Esophagus (tissue), 2 donors: ENCODE measurements around the gene STX18. TPM values are rescaled to one million over a fixed set of nuclear protein-coding genes. Genes with fewer than 3 reads are reported as not detected.

ENCODE experiments used
- H3K27ac ChIP-seq, 2 donors: one replicate each; pipeline ENCODE4 v1.5.1; 2013; ENCODE audit warnings: low read depth in 2 of 2, mild to moderate bottlenecking in 2 of 2, inconsistent platforms in 1 of 2, low read length in 1 of 2, moderate library complexity in 1 of 2
- H3K27me3 ChIP-seq, 2 donors: one replicate each; pipeline ENCODE4 v1.6.1; 2013; ENCODE audit warnings: low read length in 2 of 2, control low read depth in 1 of 2, mild to moderate bottlenecking in 1 of 2; ENCODE audit not compliant: insufficient read depth in 2 of 2, control insufficient read depth in 1 of 2
- H3K36me3 ChIP-seq, 2 donors: one replicate each; pipeline ENCODE4 v1.6.1; 2013; ENCODE audit warnings: low read length in 1 of 2; ENCODE audit not compliant: control insufficient read depth in 2 of 2, insufficient read depth in 2 of 2
- H3K4me1 ChIP-seq, 2 donors: one replicate each; pipeline ENCODE4 v1.6.1; 2013; ENCODE audit warnings: low read length in 1 of 2; ENCODE audit not compliant: control insufficient read depth in 2 of 2, insufficient read depth in 2 of 2
- H3K4me3 ChIP-seq, 2 donors: one replicate each; pipeline ENCODE4 v1.5.1; 2013; ENCODE audit warnings: low read length in 2 of 2, mild to moderate bottlenecking in 2 of 2, low read depth in 1 of 2, moderate library complexity in 1 of 2
- H3K9me3 ChIP-seq, 2 donors: one replicate each; pipeline ENCODE4 v1.6.1; 2013; ENCODE audit warnings: mild to moderate bottlenecking in 2 of 2, low read depth in 1 of 2, low read length in 1 of 2, moderate library complexity in 1 of 2; ENCODE audit not compliant: control insufficient read depth in 2 of 2, insufficient read depth in 1 of 2
- WGBS, 2 donors: extraction: QIAGEN DNeasy Blood & Tissue Kit; methylation state at CpG; one replicate each; pipeline ENCODE4 v1.1.7; 2013; 5-methylcytosine and 5-hydroxymethylcytosine counted together
- polyA plus RNA-seq, 2 donors: library from polyadenylated mRNA; stranded (reverse); fragments of 200-250 nt; gene quantifications; one replicate each; pipeline ENCODE4 v1.2.3, GENCODE V29; 2013
- donor health status: healthy with polysubstance abuse.
- donor health status: Bipolar disorder and iron deficiency.

The STX18 gene
- polyA plus RNA-seq, 2 donors: 12.4 to 17.3 TPM

GRCh38 chr4:4405358-4405962, 136.4 kb downstream of the STX18 start:
- Histone ChIP-seq H3K4me1 (peaks cover 0 to 3% of the 10 kb centered on the region in 2 donors), H3K27me3 (no peaks in the 10 kb centered on the region), H3K4me3 (no peak overlapping the region), H3K36me3 (peaks cover 0 to 10% of the 10 kb centered on the region in 2 donors), H3K9me3 (no peaks in the 10 kb centered on the region), H3K27ac (no peak overlapping the region)
- 87 to 91% methylated on average over 15 of the region's 15 CpGs for WGBS, 2 donors

GRCh38 chr4:4402966-4403365, 138.9 kb downstream of the STX18 start:
- WGBS, 2 donors: 34 to 51% methylated on average over 13 of the region's 13 CpGs
- no peaks in the 10 kb centered on the region for H3K9me3 ChIP-seq

DNA sequence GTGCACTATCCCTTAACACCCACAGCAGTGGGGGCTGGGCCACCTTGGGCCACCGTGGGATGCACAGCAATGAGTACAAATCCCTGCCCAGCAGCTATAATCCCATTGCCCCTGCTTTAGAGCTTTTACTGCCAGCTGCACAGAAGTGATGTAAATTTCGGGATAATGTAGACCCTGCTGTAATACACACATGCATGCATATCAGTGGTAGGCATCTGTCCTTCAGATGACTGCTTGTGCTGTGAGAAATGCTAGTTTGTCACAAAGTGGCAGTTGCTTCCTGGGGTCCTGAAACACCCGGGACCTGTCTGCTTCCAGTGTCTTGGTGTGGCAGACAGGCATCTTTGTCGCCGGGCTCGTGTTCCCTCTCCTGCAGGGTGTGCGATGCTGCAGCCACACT, 140.8 kb downstream of the STX18 start:
- peaks cover 0 to 4% of the 10 kb centered on the region in 2 donors for H3K36me3 ChIP-seq
- H3K4me3 ChIP-seq: no peak overlapping the region
- no peak overlapping the region for H3K27ac ChIP-seq
- 76 to 85% methylated on average over 7 of the region's 7 CpGs for WGBS, 2 donors
- H3K4me1 ChIP-seq: no peaks in the 10 kb centered on the region
- H3K9me3 ChIP-seq: no peaks in the 10 kb centered on the region
- no peaks in the 10 kb centered on the region for H3K27me3 ChIP-seq

More at GRCh38 chr4:4402966-4403365, 138.9 kb downstream of the STX18 start:
- Histone ChIP-seq H3K36me3 (peaks cover 0 to 4% of the 10 kb centered on the region in 2 donors), H3K4me3 (no peak overlapping the region), H3K4me1 (no peaks in the 10 kb centered on the region), H3K27me3 (no peaks in the 10 kb centered on the region), H3K27ac (no peak overlapping the region)

DNA sequence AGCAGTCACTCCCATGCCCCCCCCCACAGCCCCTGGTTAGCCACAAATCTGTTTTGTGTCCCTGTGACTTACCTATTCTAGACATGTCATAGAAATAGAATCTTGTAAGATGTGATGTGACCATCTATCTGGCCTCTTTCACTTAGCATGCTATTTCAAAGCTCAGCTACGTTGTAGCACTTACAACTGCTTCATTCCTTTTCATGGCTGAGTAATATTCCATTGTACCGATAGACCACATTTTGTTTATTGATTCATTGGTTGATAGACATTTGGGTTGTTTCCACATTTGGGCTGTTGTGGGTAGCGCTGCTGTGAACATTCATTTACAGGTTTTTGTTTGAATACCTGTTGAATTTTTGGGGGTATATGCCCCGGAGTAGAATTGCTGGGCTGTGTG, 143.4 kb downstream of the STX18 start:
- WGBS, 2 donors: 69 to 80% methylated on average over 4 of the region's 4 CpGs
- Histone ChIP-seq H3K27me3 (no peaks in the 10 kb centered on the region), H3K4me3 (no peak overlapping the region)

DNA sequence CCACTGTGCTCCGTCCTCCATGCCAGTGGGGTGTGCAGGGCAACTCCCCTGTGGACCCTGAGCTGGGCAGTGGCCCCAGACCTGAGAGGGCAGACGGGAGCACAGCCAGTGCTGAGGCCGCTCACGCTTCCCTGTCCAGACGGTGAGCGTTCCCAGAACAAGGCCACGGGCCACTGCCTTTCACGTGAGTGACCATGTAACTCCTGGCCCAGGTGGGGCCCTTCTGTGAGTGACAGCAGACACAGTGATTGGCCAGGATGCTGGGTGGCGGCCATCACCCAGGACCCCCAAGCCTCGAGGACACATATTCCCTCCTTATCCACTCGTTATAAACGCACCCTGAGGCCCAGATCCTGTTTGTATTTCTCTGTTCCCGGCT, 144.4 kb downstream of the STX18 start:
- Histone ChIP-seq H3K27me3 (no peaks in the 10 kb centered on the region), H3K4me1 (peaks cover 0 to 18% of the 10 kb centered on the region in 2 donors), H3K4me3 (no peak overlapping the region), H3K9me3 (no peaks in the 10 kb centered on the region), H3K36me3 (peaks cover 0 to 4% of the 10 kb centered on the region in 2 donors), H3K27ac (no peak overlapping the region)
- 83 to 89% methylated on average over 13 of the region's 13 CpGs for WGBS, 2 donors

More for the DNA sequence above, 143.4 kb downstream of the STX18 start:
- Histone ChIP-seq H3K36me3 (peaks cover 0 to 4% of the 10 kb centered on the region in 2 donors), H3K9me3 (no peaks in the 10 kb centered on the region), H3K4me1 (peaks cover 0 to 8% of the 10 kb centered on the region in 2 donors), H3K27ac (no peak overlapping the region)

DNA sequence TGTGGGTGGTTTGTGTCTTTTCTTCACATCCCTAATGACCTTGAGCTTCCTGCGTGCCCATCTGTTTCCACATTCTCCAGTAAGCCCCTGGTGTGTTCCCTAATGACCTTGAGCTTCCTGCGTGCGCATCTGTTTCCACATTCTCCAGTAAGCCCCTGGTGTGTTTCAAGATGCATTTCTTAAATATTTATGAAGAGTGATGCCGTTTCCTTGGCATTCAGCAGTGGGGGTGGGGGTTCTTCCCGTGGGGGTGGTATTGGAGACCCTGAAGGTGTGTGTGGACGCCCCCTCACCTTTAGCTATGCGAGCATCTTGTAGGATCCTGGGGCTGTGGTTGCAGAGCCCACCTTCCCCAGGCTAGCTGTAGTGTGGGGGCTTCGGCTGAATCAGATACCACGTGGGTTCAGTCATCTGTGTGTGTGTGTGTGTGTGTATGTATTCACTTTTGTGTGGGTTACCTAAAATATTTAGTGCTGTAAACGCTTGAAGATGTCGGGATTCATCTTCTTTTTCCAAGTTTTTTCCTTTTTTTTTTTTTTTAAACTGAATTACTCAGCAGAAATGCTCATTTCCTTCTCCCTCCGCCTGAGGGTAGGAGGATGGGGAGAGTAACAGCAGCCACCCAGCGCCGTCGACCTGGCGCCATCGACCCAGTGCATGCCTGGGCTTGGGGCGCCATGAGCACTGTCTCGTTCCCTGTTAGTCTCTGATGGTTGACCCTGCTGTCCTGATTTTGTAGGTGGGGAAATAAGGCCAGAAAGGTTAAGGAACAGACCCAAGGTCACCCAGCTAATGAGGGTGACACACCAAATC, 145.0 kb downstream of the STX18 start:
- Histone ChIP-seq H3K4me1 (peaks cover 0 to 24% of the 10 kb centered on the region in 2 donors), H3K27me3 (no peaks in the 10 kb centered on the region), H3K4me3 (no peak overlapping the region), H3K9me3 (no peaks in the 10 kb centered on the region), H3K27ac (no peak overlapping the region), H3K36me3 (peaks cover 0 to 5% of the 10 kb centered on the region in 2 donors)
- 53 to 64% methylated on average over 19 of the region's 19 CpGs for WGBS, 2 donors

- H3K27me3 ChIP-seq: no peaks in the 10 kb centered on the region
- H3K9me3 ChIP-seq: no peaks in the 10 kb centered on the region
- peaks cover 0 to 24% of the 10 kb centered on the region in 2 donors for H3K4me1 ChIP-seq
- peaks cover 0 to 9% of the 10 kb centered on the region in 2 donors for H3K36me3 ChIP-seq
- 40 to 42% methylated on average over 26 of the region's 26 CpGs for WGBS, 2 donors
- no peak overlapping the region for H3K4me3 ChIP-seq
- H3K27ac ChIP-seq: no peak overlapping the region
Observed at GRCh38 chr4:4395849-4396627, 145.8 kb downstream of the STX18 start.

GRCh38 chr4:4395371-4395770, 146.5 kb downstream of the STX18 start:
- Histone ChIP-seq H3K27me3 (no peaks in the 10 kb centered on the region), H3K4me1 (peaks cover 0 to 24% of the 10 kb centered on the region in 2 donors), H3K4me3 (no peak overlapping the region), H3K36me3 (peaks cover 0 to 9% of the 10 kb centered on the region in 2 donors), H3K27ac (no peak overlapping the region), H3K9me3 (no peaks in the 10 kb centered on the region)
- 58 to 61% methylated on average over 9 of the region's 9 CpGs for WGBS, 2 donors

- Histone ChIP-seq H3K4me3 (no peak overlapping the region), H3K9me3 (no peaks in the 10 kb centered on the region), H3K27ac (no peak overlapping the region), H3K27me3 (no peaks in the 10 kb centered on the region), H3K4me1 (peaks cover 0 to 24% of the 10 kb centered on the region in 2 donors), H3K36me3 (peaks cover 0 to 11% of the 10 kb centered on the region in 2 donors)
- 51 to 52% methylated on average over 9 of the region's 9 CpGs for WGBS, 2 donors
Observed at GRCh38 chr4:4394644-4395043, 147.2 kb downstream of the STX18 start.
